OCI-LY1 (cell line): ENCODE results near the gene LRRN1.

Experiments used
- H2AFZ ChIP-seq: fragments of 200-600 bp; sonication (generic), shearing (Covaris generic); 2 replicates; pipeline ENCODE4 v1.6.0; 2014; ENCODE audit warnings: antibody characterized with exemption, mild to moderate bottlenecking, low read length
- H3F3A ChIP-seq: fragments of 200-600 bp; sonication (generic), shearing (Covaris generic); 2 replicates; pipeline ENCODE4 v1.6.0; 2014; ENCODE audit warnings: mild to moderate bottlenecking, antibody characterized with exemption, low read length, moderate library complexity; ENCODE audit not compliant: insufficient read depth
- H3K27ac ChIP-seq: fragments of 200-600 bp; sonication (generic); 2 replicates; pipeline ENCODE4 v1.5.1; 2014; ENCODE audit warnings: low read length, mixed run types, mild to moderate bottlenecking, low read depth; ENCODE audit not compliant: poor library complexity, severe bottlenecking
- H3K27me3 ChIP-seq: fragments of 200-600 bp; sonication (generic); 2 replicates; pipeline ENCODE4 v1.6.0; 2014; ENCODE audit warnings: antibody characterized with exemption, mild to moderate bottlenecking, low read length, moderate library complexity; ENCODE audit not compliant: insufficient read depth
- H3K36me3 ChIP-seq: fragments of 200-600 bp; sonication (generic); 2 replicates; pipeline ENCODE4 v1.6.1; 2014; ENCODE audit warnings: mild to moderate bottlenecking, antibody characterized with exemption, low read length, moderate library complexity, mixed read lengths; ENCODE audit not compliant: insufficient read depth
- H3K4me1 ChIP-seq: fragments of 200-600 bp; sonication (generic); 2 replicates; pipeline ENCODE4 v1.5.1; 2014; ENCODE audit warnings: mild to moderate bottlenecking, low read length, moderate library complexity; ENCODE audit not compliant: insufficient read depth, severe bottlenecking
- H3K4me2 ChIP-seq: fragments of 200-600 bp; sonication (generic), shearing (Covaris generic); 2 replicates; pipeline ENCODE4 v1.6.1; 2014; ENCODE audit warnings: low read length
- H3K4me3 ChIP-seq: fragments of 200-600 bp; sonication (generic); 2 replicates; pipeline ENCODE4 v1.5.1; 2014; ENCODE audit warnings: low read length, low read depth, mild to moderate bottlenecking, mixed read lengths; ENCODE audit not compliant: poor library complexity, severe bottlenecking
- H3K79me2 ChIP-seq: fragments of 200-600 bp; shearing (Covaris generic); 2 replicates; pipeline ENCODE4 v1.6.1; 2016; ENCODE audit warnings: mixed run types, low read length, mixed read lengths; ENCODE audit not compliant: insufficient read depth
- H3K9ac ChIP-seq: fragments of 200-600 bp; sonication (generic), shearing (Covaris generic); 2 replicates; pipeline ENCODE4 v1.6.1; 2014; ENCODE audit warnings: mild to moderate bottlenecking, low read length, mixed read lengths
- H3K9me2 ChIP-seq: fragments of 200-600 bp; sonication (generic), shearing (Covaris generic); 2 replicates; pipeline ENCODE4 v1.6.1; 2014; ENCODE audit warnings: low read depth, mild to moderate bottlenecking, low read length, mixed read lengths
- H3K9me3 ChIP-seq: fragments of 200-600 bp; shearing (Covaris generic); 2 replicates; pipeline ENCODE4 v1.6.1; 2014; ENCODE audit warnings: low read length, mixed read lengths
- H4K20me1 ChIP-seq: fragments of 200-600 bp; sonication (generic), shearing (Covaris generic); 2 replicates; pipeline ENCODE4 v1.6.0; 2016; ENCODE audit warnings: mild to moderate bottlenecking, low read length; ENCODE audit not compliant: insufficient read depth
- EZH2 ChIP-seq: fragments of 200-600 bp; sonication (generic), shearing (Covaris generic); IDR thresholded peaks from 2 replicates; pipeline ENCODE4 v1.8.0; 2017; ENCODE audit warnings: borderline replicate concordance, mixed run types, mild to moderate bottlenecking, antibody characterized with exemption, low read length, moderate library complexity, mixed read lengths
- TF ChIP-seq, protein P1 (sequence below): fragments of 200-600 bp; sonication (generic), shearing (Covaris generic); IDR thresholded peaks from 2 replicates; pipeline ENCODE4 v1.5.1; 2017; ENCODE audit warnings: mild to moderate bottlenecking, antibody characterized with exemption, low read length, moderate library complexity, mixed read lengths

Gene LRRN1

GRCh38 chr3:3798631-3799113 is 559 bp upstream of the LRRN1 start:
- no peaks in the 10 kb centered on the region for H3K36me3 ChIP-seq
- H3K9ac ChIP-seq: no peak overlapping the region
- no peaks in the 10 kb centered on the region for H3F3A ChIP-seq
- H3K79me2 ChIP-seq: no peaks in the 10 kb centered on the region
- no peak for TF ChIP-seq EZH2
- TF ChIP-seq, protein P1, sequence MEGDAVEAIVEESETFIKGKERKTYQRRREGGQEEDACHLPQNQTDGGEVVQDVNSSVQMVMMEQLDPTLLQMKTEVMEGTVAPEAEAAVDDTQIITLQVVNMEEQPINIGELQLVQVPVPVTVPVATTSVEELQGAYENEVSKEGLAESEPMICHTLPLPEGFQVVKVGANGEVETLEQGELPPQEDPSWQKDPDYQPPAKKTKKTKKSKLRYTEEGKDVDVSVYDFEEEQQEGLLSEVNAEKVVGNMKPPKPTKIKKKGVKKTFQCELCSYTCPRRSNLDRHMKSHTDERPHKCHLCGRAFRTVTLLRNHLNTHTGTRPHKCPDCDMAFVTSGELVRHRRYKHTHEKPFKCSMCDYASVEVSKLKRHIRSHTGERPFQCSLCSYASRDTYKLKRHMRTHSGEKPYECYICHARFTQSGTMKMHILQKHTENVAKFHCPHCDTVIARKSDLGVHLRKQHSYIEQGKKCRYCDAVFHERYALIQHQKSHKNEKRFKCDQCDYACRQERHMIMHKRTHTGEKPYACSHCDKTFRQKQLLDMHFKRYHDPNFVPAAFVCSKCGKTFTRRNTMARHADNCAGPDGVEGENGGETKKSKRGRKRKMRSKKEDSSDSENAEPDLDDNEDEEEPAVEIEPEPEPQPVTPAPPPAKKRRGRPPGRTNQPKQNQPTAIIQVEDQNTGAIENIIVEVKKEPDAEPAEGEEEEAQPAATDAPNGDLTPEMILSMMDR: no peak
- no peaks in the 10 kb centered on the region for H4K20me1 ChIP-seq
- H3K4me2 ChIP-seq: no peak overlapping the region
- no peak overlapping the region for H2AFZ ChIP-seq
- no peak overlapping the region for H3K4me3 ChIP-seq
- no peaks in the 10 kb centered on the region for H3K4me1 ChIP-seq
- H3K27me3 ChIP-seq: no peaks in the 10 kb centered on the region
- H3K9me2 ChIP-seq: no peaks in the 10 kb centered on the region
- no peaks in the 10 kb centered on the region for H3K9me3 ChIP-seq
- no peak overlapping the region for H3K27ac ChIP-seq

DNA sequence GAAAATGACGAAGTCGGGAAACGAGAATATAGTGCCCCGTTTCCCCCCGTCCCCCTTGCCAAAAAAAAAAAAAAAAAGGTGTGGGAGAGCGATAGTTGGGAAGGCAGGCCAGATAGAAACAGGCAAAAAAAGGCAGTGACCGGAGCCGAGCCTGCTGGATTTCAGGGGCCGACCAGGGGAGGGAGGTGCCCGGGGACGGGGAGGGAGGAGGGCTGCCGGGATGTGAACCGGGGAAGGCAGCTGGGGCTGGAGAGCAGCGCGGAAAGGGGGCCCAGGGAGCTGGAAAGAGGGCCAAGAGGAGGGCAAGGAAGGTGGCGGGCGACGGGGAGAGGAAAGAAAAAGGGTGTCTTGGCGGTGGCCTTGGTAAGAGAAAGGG is 837 bp downstream of the LRRN1 start:
- no peaks in the 10 kb centered on the region for H3K4me1 ChIP-seq
- H3K9me2 ChIP-seq: no peaks in the 10 kb centered on the region
- no peaks in the 10 kb centered on the region for H3K79me2 ChIP-seq
- no peaks in the 10 kb centered on the region for H3K27me3 ChIP-seq
- H3K27ac ChIP-seq: no peak overlapping the region
- no peak overlapping the region for H2AFZ ChIP-seq
- H3K4me3 ChIP-seq: no peak overlapping the region
- no peaks in the 10 kb centered on the region for H3F3A ChIP-seq
- TF ChIP-seq, protein P1: no peak
- TF ChIP-seq EZH2: no peak
- no peak overlapping the region for H3K9ac ChIP-seq
- no peaks in the 10 kb centered on the region for H3K36me3 ChIP-seq
- H3K4me2 ChIP-seq: no peak overlapping the region
- no peaks in the 10 kb centered on the region for H4K20me1 ChIP-seq
- H3K9me3 ChIP-seq: no peaks in the 10 kb centered on the region

- H3K4me3 ChIP-seq: no peak overlapping the region
- H3K4me2 ChIP-seq: no peak overlapping the region
- no peaks in the 10 kb centered on the region for H3K79me2 ChIP-seq
- no peaks in the 10 kb centered on the region for H4K20me1 ChIP-seq
- no peak overlapping the region for H2AFZ ChIP-seq
- H3K4me1 ChIP-seq: no peaks in the 10 kb centered on the region
- H3K9me2 ChIP-seq: no peaks in the 10 kb centered on the region
- H3K27me3 ChIP-seq: no peaks in the 10 kb centered on the region
- TF ChIP-seq EZH2: no peak
- TF ChIP-seq, protein P1: no peak
- H3K27ac ChIP-seq: no peak overlapping the region
- H3F3A ChIP-seq: no peaks in the 10 kb centered on the region
- H3K36me3 ChIP-seq: no peaks in the 10 kb centered on the region
- H3K9ac ChIP-seq: no peak overlapping the region
- H3K9me3 ChIP-seq: no peaks in the 10 kb centered on the region
Observed at GRCh38 chr3:3800685-3801493, 1.7 kb downstream of the LRRN1 start.
